ENCODE measurements around the gene CD151.

Gene CD151

GRCh38 chr11:829176-829846 is 3.4 kb upstream of the CD151 start:
- no peak for DNase-seq (ENCODE audit: low read depth, low spot score)

DNA sequence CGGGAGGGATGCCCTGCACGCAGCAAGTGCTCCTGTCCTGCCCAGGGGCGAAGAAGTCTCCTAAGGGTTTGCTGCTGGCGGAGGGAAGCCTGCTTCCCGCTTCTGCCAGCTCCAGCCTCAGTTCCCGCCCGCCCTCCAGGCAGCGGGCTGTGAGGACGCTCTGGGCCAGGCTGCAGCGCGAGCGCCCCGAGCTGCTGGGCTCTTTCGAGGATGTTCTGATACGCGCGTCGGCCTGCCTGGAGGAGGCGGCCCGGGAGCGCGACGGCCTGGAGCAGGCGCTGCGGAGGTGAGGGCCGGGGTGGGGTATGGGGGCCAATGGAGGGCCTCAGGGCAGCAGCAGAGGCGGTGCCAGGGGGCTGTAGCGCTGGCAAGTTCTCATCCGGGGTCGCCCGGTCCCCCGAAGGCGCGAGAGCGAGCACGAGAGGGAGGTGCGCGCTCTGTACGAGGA is 2.9 kb upstream of the CD151 start:
- DNase-seq (ENCODE audit: low read depth, low spot score): no peak

DNA sequence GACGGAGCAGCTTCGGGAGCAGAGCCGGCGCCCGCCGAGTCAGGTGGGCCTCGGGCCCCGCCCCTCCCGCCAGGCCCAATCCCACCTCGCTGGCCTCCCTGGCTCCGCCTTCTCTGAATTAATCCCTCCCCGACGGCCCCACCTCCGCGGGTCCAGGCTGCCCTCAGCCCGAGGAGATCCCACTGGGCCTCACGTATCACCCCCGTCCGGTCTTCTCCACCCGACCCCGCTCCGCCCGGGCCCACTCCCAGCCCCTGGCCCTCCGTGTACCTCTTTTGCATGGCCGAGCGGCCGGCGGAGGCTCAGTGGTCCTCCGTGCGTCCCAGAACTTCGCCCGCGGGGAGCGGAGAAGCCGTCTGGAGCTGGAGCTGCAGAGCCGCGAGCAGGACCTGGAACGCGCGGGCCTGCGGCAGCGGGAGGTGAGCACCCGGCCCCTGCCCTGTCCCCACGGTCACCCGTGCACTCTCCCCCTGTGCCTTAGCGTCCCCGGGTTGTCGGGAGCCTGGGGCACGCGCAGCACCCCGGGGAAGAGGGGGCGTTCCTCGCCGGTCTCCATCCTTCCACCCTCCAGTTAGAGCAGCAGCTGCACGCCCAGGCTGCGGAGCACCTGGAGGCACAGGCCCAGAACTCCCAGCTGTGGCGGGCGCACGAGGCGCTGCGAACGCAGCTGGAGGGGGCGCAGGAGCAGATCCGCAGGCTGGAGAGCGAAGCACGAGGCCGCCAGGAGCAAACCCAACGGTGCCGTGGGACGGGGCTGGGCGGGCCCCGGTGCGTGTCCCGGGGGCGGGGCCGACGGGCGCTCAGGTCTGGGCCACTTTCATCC is 2.2 kb upstream of the CD151 start:
- DNase-seq (ENCODE audit: low read depth, low spot score): no peak

DNA sequence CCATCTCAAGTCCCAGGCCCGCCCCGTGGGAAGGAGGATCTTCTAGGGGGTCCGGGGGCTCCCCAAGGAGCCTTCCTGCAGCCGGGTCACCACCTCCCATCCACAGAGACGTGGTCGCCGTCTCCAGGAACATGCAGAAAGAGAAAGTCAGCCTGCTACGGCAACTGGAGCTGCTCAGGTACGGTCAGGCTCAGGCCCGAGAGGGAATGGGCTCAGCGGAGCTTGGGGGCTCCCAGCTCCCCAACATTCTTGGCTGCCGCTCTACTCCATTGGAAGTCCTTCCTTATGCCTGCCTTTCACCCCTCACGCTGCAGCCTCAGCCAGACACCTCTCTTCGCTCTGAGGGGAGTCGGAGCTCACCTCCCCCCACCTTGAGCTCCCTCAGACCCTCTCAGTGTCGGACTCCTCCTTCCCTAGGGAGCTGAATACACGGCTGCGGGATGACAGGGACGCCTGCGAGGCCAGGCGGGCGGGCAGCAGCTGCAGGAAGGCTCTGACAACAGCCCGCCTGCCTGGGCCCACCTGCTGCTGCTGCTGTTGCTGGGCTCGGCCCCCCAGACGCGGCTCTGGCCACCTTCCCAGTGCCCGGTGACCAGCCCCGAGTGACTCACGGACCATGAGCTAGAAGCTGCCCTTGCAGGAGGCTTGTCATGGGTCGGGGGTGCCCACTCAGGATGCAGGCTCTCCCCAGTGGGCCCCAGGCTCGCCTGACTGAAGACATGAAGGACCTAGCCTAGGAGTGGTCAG is 1.5 kb upstream of the CD151 start:
- no peak for DNase-seq (ENCODE audit: low read depth, low spot score)

GRCh38 chr11:831961-832528 is 707 bp upstream of the CD151 start:
- no peak for DNase-seq (ENCODE audit: low read depth, low spot score)

- DNase-seq (ENCODE audit: low read depth, low spot score): no peak
These were observed 501 bp downstream of the CD151 start for GRCh38 chr11:833114-833791.

DNA sequence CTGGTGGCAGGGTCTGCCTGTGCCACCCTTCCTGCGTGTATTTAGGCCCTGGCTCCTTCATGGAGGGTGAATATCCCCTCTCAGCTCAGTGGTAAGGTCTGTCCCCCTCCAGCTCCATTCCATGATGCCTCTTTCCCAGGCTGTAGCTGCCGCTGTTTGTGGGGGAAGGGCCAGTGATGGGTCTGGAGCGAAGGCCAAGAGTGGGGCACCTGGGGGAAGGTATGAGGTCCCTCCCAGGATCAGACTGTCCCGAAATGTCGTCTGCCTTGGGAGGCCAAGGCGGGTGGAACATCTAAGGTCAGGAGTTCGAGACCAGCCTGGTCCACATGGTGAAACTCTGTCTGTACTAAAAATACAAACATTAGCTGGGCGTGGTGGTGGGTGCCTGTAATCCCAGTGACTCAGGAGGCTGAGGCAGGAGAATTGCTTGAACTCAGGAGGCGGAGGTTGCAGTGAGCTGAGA is 1.1 kb downstream of the CD151 start:
- DNase-seq (ENCODE audit: low read depth, low spot score): no peak

- no peak for DNase-seq (ENCODE audit: low read depth, low spot score)
These were observed 1.9 kb downstream of the CD151 start for GRCh38 chr11:834371-835316.

GRCh38 chr11:836274-836673 is 3.5 kb downstream of the CD151 start:
- DNase-seq (ENCODE audit: low read depth, low spot score): no peak

DNA sequence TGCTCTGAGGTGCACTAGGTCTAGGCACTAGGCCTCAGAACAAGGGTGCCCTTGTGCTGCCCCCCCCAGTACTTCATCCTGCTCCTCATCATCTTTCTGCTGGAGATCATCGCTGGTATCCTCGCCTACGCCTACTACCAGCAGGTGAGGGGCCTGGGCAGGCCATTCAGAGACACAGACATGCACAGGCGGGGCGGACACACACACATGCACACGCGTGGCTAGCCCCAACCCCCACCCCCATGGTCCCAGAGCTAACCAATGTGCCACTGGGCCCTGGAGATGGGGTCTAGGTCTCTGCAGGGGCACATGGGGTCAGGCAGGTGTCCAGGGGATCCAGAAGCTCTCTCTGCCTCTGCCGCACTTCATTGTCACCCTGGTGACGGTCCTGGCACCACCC is 3.9 kb downstream of the CD151 start:
- DNase-seq (ENCODE audit: low read depth, low spot score): no peak

DNA sequence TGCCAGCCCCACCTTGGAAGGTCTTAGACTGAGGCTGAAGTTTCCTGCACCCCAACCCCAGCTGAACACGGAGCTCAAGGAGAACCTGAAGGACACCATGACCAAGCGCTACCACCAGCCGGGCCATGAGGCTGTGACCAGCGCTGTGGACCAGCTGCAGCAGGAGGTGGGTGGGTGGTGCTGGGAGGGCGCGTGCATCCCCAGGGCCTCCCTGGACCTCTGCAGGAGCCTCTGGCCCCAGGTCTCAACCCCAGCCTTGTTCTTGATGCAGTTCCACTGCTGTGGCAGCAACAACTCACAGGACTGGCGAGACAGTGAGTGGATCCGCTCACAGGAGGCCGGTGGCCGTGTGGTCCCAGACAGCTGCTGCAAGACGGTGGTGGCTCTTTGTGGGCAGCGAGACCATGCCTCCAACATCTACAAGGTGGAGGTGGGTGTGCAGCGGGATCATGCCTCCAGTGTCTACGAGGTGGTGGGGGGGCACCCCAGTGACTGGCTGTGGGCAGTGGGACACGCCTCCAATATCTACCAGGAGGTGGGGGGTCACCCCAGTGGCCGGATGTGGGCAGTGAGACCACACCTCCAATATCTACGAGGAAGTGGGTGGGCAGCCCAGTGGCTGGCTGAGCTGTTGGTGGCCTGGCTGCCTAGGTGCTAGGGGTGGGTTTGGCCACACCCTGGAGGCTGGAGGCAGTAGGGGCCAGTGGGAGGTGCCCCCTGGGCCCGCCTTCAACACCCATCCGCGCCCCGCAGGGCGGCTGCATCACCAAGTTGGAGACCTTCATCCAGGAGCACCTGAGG is 4.6 kb downstream of the CD151 start:
- no peak for DNase-seq (ENCODE audit: low read depth, low spot score)

GRCh38 chr11:837990-838307 is 5.2 kb downstream of the CD151 start:
- no peak for DNase-seq (ENCODE audit: low read depth, low spot score)

GRCh38 chr11:838441-839279 is 5.9 kb downstream of the CD151 start:
- no peak for DNase-seq (ENCODE audit: low read depth, low spot score)

DNA sequence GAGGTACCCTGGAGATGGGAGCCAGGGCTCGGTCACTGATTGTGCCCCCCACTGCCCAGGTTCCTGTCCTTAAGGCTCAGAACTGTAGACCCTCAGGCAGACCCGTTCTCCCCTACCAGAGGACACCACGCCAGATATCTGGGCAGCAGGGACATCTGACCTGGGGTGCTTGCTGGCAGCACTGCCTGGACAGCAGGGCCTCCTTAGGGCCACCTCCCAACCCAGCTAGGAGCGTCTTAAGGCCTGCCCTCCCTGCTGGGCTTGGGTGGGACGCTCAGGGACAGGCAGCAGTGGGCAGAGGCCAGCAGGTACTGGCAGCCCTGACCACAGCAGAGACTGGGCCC is 6.5 kb downstream of the CD151 start:
- no peak for DNase-seq (ENCODE audit: low read depth, low spot score)

DNA sequence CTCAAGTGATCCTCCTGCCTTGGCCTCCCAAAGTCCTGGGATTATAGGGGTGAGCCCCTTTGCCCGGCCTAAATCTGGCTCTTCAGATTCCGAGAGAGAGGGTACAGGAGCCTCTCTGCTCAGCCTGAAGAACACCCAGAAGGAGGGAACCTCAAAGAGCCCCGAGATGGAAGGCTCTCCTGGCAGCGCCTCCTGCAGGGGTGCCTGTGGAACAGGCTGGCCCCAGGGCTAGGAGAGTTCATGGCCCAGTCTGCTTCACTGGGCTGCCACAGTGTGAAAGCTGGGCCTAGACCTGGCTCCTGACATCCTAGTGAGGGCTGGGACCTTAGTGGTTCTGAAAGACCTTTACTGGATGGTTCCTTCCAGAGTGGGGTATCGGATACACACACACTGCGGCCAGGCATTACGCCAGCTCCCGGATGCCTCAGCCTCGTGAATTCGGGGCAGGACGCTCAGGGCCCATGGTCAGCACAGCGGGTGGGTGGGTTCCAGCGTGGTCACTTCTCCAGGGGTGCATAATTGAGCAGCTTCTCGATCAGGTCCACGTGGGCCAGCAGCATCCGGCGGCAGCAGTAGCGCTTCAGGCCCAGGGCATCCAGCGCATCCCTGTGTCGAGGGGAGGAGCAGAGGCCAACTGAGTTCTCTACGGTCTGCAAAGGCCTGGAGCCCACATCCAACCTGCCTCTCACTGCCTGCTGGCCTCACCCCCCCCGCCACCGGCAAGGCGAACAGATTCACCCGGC is 7.3 kb downstream of the CD151 start:
- DNase-seq (ENCODE audit: low read depth, low spot score): no peak

- DNase-seq (ENCODE audit: low read depth, low spot score): no peak
These were observed 9.2 kb downstream of the CD151 start for GRCh38 chr11:841981-842369.

DNA sequence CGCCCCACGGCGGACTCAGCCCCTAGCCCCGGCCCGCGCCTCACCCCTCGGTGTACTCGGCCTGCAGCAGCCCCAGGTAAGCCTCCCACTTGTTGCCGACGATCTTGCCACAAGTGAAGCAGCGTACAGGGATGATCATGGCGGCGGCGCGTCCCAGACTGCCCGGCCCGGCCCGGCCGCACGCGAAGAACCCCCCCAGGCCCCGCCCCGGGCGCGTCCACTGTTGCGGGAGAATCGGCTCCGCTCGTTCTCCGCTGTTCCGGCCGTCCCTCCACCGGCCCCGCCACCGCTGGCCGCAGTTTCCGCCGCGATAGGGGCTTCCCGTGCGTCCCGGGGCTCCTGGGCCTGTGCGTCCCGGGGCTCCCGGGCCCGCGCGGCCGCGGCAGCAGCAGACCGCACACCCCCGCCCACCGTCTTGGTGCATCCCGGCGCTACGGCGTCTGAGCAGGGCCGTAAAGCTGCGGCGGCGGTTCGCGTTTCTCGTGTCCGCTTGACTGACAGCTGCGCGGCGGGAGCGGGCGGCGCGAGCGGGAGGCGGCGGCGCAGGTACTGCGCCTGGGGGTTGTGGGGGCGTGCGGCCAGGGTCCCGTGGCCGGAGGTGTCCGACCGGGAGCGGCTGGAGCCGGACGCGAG is 9.7 kb downstream of the CD151 start, which contains the start of the genes POLR2L and TSPAN4:
Gene POLR2L, minus strand, starts transcription at position 160 of the 633 bp plus-strand sequence. Its CDS starts 21 bp downstream, at position 139.
Gene TSPAN4, plus strand, starts transcription at position 483 of the 633 bp plus-strand sequence. CDS start 7,453 bp downstream, outside the sequence.
- DNase-seq (ENCODE audit: low read depth, low spot score): no peak
